ENCODE data around the gene BCL2L2.

DNA sequence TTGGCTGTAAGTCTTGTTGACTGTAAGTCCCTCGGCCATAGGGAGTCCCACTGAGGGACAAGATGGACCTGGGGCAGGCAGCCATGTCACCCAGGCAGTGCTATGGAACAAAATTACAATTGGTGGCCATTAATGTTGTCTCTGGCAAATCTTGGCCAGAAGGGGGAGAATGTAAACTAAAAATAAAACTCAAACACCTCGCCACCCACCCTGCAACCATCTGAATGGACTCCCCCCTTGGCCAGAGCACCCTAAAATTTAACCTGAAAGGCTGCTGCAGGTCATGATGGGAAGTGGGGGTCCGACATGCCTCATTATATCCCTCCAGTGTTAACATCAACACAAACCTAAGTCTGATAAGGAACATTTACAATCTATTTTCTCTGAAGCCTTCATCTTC, 37.8 kb downstream of the BCL2L2 start:
- TF ChIP-seq TEAD4 (IDR thresholded peaks at IDR 0.05; ENCODE audit: borderline replicate concordance, insufficient read depth) (no peak), RCOR1 (IDR thresholded peaks at IDR 0.05; ENCODE audit: low read length) (no peak), TAF1 (IDR thresholded peaks at IDR 0.05; ENCODE audit: borderline replicate concordance, low read depth, low read length) (no peak), SMC3 (IDR thresholded peaks at IDR 0.05; ENCODE audit: low read depth, low read length) (no peak), RXRA (IDR thresholded peaks at IDR 0.05; ENCODE audit: borderline replicate concordance, low read depth) (no peak), POLR2AphosphoS5 (IDR thresholded peaks at IDR 0.05; ENCODE audit: low read depth, low read length) (no peak), MEF2A (IDR thresholded peaks at IDR 0.05; ENCODE audit: borderline replicate concordance, low read depth) (no peak)
- TF ChIP-seq, protein P1, sequence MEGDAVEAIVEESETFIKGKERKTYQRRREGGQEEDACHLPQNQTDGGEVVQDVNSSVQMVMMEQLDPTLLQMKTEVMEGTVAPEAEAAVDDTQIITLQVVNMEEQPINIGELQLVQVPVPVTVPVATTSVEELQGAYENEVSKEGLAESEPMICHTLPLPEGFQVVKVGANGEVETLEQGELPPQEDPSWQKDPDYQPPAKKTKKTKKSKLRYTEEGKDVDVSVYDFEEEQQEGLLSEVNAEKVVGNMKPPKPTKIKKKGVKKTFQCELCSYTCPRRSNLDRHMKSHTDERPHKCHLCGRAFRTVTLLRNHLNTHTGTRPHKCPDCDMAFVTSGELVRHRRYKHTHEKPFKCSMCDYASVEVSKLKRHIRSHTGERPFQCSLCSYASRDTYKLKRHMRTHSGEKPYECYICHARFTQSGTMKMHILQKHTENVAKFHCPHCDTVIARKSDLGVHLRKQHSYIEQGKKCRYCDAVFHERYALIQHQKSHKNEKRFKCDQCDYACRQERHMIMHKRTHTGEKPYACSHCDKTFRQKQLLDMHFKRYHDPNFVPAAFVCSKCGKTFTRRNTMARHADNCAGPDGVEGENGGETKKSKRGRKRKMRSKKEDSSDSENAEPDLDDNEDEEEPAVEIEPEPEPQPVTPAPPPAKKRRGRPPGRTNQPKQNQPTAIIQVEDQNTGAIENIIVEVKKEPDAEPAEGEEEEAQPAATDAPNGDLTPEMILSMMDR (IDR thresholded peaks at IDR 0.05), result no peak
- TF ChIP-seq, protein P2, sequence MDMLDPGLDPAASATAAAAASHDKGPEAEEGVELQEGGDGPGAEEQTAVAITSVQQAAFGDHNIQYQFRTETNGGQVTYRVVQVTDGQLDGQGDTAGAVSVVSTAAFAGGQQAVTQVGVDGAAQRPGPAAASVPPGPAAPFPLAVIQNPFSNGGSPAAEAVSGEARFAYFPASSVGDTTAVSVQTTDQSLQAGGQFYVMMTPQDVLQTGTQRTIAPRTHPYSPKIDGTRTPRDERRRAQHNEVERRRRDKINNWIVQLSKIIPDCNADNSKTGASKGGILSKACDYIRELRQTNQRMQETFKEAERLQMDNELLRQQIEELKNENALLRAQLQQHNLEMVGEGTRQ (IDR thresholded peaks at IDR 0.05; ENCODE audit: borderline replicate concordance, low read depth, low read length), result no peak
- TF ChIP-seq, protein P3, sequence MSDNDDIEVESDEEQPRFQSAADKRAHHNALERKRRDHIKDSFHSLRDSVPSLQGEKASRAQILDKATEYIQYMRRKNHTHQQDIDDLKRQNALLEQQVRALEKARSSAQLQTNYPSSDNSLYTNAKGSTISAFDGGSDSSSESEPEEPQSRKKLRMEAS (IDR thresholded peaks at IDR 0.05; ENCODE audit: low read depth), result no peak
